Ishikawa (cell line): ENCODE measurements around the gene TMEM51.

Experiments
- CEBPB ChIP-seq: IDR thresholded peaks from 2 replicates; pipeline ENCODE4 v1.6.1; 2012
- CREB1 ChIP-seq: IDR thresholded peaks from 2 replicates; pipeline ENCODE4 v1.6.1; 2012; ENCODE audit warnings: low read depth
- EGR1 ChIP-seq: IDR thresholded peaks from 2 replicates; pipeline ENCODE4 v1.6.1; 2012
- EP300 ChIP-seq: IDR thresholded peaks from 2 replicates; pipeline ENCODE4 v1.6.1; 2012; ENCODE audit warnings: borderline replicate concordance
- FOXM1 ChIP-seq: IDR thresholded peaks from 2 replicates; pipeline ENCODE4 v1.6.1; 2012; ENCODE audit warnings: low read depth, borderline replicate concordance
- NFIC ChIP-seq: IDR thresholded peaks from 2 replicates; pipeline ENCODE4 v1.6.1; 2012
- RAD21 ChIP-seq: IDR thresholded peaks from 2 replicates; pipeline ENCODE4 v1.6.1; 2012; ENCODE audit warnings: low read depth
- TAF1 ChIP-seq: IDR thresholded peaks from 2 replicates; pipeline ENCODE4 v1.6.1; 2012; ENCODE audit warnings: low read depth, mild to moderate bottlenecking
- TCF12 ChIP-seq: IDR thresholded peaks from 2 replicates; pipeline ENCODE4 v1.6.1; 2012; ENCODE audit warnings: low read depth
- TEAD4 ChIP-seq: IDR thresholded peaks from 2 replicates; pipeline ENCODE4 v1.6.1; 2012
- YY1 ChIP-seq: IDR thresholded peaks from 2 replicates; pipeline ENCODE4 v1.6.1; 2012; ENCODE audit warnings: low read depth
- ZBTB7A ChIP-seq: IDR thresholded peaks from 2 replicates; pipeline ENCODE4 v1.6.1; 2012; ENCODE audit warnings: low read depth
- TF ChIP-seq, protein P1 (sequence below): IDR thresholded peaks from 2 replicates; pipeline ENCODE4 v1.6.1; 2012; ENCODE audit warnings: low read depth, mild to moderate bottlenecking
- TF ChIP-seq, protein P2 (sequence below): IDR thresholded peaks from 2 replicates; pipeline ENCODE4 v1.6.1; 2012
- TF ChIP-seq, protein P3 (sequence below): IDR thresholded peaks from 2 replicates; pipeline ENCODE4 v1.6.1; 2012

TMEM51 gene, protein sequence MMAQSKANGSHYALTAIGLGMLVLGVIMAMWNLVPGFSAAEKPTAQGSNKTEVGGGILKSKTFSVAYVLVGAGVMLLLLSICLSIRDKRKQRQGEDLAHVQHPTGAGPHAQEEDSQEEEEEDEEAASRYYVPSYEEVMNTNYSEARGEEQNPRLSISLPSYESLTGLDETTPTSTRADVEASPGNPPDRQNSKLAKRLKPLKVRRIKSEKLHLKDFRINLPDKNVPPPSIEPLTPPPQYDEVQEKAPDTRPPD

DNA sequence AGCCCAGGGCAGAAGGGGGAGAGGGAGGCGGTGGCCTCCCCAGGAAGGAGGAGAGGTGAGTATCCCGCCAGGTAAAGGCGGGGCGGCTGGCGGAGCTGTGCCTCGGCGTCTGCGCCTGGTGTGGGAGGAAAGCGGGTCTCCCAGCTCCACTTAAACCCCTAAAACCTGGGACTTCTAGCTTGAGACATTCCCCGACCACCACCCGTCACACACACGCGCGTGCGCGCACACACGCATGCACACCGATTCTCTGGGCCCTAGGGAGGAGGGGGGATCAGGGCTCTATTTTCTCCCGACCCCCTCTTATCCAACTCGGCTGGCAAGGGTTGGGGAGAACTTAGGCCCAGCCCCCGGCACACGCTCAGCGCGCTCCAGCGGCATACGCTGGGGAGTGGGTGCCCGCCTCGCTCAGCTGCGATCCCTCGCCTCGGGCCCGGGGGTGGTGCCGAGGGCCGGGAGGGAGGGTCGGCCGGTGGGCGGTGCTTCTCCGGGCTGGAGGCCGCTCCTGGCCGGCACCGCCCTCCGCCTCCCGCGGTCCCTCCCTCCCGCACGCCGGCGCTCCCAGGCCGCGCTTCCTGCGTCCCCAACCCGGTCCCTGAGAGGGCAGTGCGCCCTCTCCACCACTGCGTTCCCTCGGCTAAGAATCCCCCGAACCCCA is at the start of gene TMEM51:
TSS of gene TMEM51 (plus strand) at position 564 of the 658 bp plus-strand sequence. CDS start 61,341 bp downstream, outside the sequence.
- TF ChIP-seq TAF1 (no peak), ZBTB7A (no peak; the same call in 1 of the 2 replicates), FOXM1 (no peak)

DNA sequence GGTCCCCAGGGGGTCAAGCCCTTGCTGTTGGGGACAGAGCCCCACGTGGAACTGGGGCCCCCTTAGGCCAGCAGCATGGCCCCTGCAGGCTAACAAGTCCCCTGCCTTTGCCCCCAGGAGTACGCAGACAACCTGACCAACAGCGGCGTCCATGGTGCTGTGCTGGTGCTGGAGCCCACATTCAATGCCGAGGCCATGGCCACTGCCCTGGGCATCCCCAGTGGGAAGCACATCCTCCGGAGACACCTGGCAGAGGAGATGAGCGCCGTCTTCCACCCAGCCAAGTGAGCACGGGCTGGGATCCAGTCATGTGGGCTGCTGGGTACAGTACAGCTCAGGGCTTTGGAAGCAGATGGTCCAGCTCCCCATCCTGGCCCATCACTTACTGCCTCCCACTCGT is 49.6 kb upstream of the TMEM51 start:
- TF ChIP-seq, protein P1, sequence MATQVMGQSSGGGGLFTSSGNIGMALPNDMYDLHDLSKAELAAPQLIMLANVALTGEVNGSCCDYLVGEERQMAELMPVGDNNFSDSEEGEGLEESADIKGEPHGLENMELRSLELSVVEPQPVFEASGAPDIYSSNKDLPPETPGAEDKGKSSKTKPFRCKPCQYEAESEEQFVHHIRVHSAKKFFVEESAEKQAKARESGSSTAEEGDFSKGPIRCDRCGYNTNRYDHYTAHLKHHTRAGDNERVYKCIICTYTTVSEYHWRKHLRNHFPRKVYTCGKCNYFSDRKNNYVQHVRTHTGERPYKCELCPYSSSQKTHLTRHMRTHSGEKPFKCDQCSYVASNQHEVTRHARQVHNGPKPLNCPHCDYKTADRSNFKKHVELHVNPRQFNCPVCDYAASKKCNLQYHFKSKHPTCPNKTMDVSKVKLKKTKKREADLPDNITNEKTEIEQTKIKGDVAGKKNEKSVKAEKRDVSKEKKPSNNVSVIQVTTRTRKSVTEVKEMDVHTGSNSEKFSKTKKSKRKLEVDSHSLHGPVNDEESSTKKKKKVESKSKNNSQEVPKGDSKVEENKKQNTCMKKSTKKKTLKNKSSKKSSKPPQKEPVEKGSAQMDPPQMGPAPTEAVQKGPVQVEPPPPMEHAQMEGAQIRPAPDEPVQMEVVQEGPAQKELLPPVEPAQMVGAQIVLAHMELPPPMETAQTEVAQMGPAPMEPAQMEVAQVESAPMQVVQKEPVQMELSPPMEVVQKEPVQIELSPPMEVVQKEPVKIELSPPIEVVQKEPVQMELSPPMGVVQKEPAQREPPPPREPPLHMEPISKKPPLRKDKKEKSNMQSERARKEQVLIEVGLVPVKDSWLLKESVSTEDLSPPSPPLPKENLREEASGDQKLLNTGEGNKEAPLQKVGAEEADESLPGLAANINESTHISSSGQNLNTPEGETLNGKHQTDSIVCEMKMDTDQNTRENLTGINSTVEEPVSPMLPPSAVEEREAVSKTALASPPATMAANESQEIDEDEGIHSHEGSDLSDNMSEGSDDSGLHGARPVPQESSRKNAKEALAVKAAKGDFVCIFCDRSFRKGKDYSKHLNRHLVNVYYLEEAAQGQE = no peak
- TF ChIP-seq TCF12 = no peak
- no peak for TF ChIP-seq ZBTB7A
- TF ChIP-seq, protein P2, sequence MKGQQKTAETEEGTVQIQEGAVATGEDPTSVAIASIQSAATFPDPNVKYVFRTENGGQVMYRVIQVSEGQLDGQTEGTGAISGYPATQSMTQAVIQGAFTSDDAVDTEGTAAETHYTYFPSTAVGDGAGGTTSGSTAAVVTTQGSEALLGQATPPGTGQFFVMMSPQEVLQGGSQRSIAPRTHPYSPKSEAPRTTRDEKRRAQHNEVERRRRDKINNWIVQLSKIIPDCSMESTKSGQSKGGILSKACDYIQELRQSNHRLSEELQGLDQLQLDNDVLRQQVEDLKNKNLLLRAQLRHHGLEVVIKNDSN = no peak
- no peak for TF ChIP-seq FOXM1
- no peak for TF ChIP-seq EGR1
- no peak for TF ChIP-seq NFIC
- TF ChIP-seq YY1 = no peak
- TF ChIP-seq, protein P3, sequence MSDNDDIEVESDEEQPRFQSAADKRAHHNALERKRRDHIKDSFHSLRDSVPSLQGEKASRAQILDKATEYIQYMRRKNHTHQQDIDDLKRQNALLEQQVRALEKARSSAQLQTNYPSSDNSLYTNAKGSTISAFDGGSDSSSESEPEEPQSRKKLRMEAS = no peak
- no peak for TF ChIP-seq TEAD4
- no peak for TF ChIP-seq EP300
- no peak for TF ChIP-seq RAD21
- TF ChIP-seq CREB1 = no peak
- TF ChIP-seq CEBPB = no peak
- no peak for TF ChIP-seq TAF1

DNA sequence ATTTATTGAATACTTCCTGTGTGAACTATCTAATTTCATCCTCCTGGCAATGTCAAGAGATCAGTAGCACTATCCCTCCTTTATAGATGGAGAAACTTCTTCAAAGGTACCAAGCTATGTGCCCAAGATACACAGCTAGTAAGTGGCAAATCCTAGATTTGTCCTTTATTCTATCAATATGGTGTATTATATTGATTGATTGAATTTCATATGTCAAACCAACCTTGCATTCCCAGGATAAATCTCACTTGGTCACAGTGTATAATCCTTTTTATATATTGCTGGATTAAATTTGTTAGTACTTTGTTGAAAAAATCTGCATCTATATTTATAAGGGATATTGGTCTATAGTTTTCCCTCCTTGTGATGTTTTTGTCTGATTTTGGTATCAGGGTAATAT is 48.8 kb upstream of the TMEM51 start:
- no peak for TF ChIP-seq ZBTB7A

DNA sequence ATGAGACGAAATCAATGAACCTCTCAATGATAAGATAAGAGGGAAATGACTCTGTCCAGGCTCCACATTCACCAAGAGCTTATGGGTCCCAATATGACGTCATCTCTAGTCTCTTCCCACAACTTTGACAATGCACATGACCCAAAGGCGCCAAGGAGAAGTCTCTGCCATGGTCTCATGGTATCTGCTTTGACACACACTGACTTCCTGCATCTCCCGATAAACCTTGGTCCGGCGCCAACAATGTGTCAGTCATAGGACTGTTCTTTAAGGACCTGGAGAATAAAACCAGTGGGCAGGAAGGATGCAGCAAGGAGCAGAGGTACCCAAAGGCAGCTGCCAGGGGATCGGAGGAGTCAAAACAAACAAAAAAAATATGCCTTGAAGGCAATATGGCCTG is 46.9 kb upstream of the TMEM51 start:
- TF ChIP-seq, protein P2 = no peak
- 0 out of 2 replicates have a peak, but pooled peaks have one; percentile 34 for TF ChIP-seq NFIC

DNA sequence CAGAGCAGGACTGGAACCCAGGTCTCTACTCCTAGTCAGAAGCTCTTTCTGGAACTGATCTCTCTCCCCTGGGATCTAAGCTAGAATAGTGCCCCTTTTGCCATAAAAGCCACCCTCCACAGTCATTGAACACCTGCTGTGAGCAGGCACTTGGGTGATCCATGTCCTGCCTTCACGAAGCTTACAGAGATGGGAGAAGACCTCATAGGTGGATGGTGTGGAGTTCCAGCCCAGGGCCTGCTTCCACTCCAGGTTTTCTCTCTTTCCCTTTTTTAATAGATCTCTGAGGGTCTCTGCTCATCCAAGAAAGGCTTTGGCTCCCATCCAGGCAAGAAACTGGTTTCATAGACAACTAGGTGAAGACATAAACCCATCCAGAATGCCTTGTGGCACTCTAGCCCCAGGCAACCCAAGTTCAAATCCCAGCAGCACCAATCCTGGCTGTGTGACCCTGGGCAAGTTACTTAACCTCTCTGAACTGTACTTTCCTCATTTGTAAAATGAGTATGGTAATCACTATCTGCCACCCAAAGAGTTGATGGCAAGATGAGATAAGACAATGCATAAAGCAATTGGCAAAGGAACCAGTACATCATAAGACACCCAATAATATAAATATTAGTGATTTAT is 46.4 kb upstream of the TMEM51 start:
- TF ChIP-seq FOXM1 = no peak
- no peak for TF ChIP-seq TAF1
- TF ChIP-seq RAD21 = no peak
- TF ChIP-seq CEBPB = no peak
- TF ChIP-seq, protein P3 = no peak
- TF ChIP-seq TCF12 = no peak
- TF ChIP-seq CREB1 = no peak
- no peak for TF ChIP-seq EGR1
- TF ChIP-seq NFIC = no peak
- TF ChIP-seq, protein P1 = no peak
- no peak for TF ChIP-seq TEAD4

DNA sequence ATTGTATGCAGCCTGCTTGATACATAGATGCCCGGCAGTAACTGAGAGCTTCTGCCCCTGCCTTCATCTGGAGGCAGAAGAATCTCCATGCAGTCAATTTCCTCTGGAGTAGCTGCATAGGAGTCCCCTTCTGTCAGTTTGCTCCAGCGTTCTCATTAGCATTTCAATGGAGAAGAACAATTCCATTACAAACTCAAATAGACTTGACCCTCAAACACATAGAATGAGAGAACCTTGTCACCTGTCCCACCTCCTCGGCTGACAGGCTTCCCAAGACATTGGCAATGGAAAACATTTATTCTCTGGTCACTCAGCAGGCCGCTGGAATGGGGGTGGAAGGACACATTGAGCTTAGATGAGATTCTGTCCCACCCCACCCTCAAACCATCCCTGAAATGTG is 45.6 kb upstream of the TMEM51 start:
- no peak for TF ChIP-seq EGR1
- no peak for TF ChIP-seq EP300
- TF ChIP-seq TAF1 = no peak
- TF ChIP-seq YY1 = no peak
- TF ChIP-seq, protein P3 = no peak
- TF ChIP-seq FOXM1 = no peak
- no peak for TF ChIP-seq TEAD4
- no peak for TF ChIP-seq TCF12
- no peak for TF ChIP-seq RAD21
- TF ChIP-seq, protein P2 = no peak
- no peak for TF ChIP-seq ZBTB7A
